22Rv1 (cell line): ENCODE measurements around the gene IRF6.

Experiments
- ZFX ChIP-seq: fragments of 450-650 bp; IDR thresholded peaks from 2 replicates; pipeline ENCODE4 v1.6.1; 2017; ENCODE audit warnings: antibody characterized with exemption, borderline replicate concordance
- TF ChIP-seq, protein P1 (sequence below): fragments of 450-650 bp; IDR thresholded peaks from 2 replicates; pipeline ENCODE4 v1.5.1; 2017; ENCODE audit warnings: mild to moderate bottlenecking

DNA sequence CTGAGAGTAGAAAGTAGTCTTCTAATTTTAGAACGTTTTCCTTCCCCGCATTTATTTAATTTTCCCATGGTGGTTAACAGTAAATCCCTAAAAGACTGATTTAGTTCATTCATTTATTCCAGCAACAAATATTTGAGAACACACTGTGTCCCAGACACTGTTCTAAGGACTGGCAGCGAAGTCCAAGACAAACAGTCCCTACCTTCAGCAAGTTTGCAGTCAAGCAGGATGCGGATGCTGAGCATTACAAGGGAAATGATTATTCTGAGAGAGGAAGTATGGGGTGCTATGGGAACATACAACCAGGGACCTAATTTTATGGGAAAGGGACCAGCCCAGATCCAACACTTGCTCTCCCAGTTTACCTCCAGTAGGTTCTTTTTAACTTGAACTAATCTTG lies 20.4 kb downstream of the IRF6 start:
- TF ChIP-seq, protein P1, sequence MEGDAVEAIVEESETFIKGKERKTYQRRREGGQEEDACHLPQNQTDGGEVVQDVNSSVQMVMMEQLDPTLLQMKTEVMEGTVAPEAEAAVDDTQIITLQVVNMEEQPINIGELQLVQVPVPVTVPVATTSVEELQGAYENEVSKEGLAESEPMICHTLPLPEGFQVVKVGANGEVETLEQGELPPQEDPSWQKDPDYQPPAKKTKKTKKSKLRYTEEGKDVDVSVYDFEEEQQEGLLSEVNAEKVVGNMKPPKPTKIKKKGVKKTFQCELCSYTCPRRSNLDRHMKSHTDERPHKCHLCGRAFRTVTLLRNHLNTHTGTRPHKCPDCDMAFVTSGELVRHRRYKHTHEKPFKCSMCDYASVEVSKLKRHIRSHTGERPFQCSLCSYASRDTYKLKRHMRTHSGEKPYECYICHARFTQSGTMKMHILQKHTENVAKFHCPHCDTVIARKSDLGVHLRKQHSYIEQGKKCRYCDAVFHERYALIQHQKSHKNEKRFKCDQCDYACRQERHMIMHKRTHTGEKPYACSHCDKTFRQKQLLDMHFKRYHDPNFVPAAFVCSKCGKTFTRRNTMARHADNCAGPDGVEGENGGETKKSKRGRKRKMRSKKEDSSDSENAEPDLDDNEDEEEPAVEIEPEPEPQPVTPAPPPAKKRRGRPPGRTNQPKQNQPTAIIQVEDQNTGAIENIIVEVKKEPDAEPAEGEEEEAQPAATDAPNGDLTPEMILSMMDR = no peak
- no peak for TF ChIP-seq ZFX
